HUES48 (cell line): ENCODE data around the gene DCUN1D1.

Source experiments
- H3K27ac ChIP-seq: one replicate; pipeline ENCODE4 v1.7.0; 2013; ENCODE audit warnings: low read depth, low read length, inconsistent platforms
- H3K27me3 ChIP-seq: 2 replicates; pipeline ENCODE4 v1.6.1; 2013; ENCODE audit warnings: mild to moderate bottlenecking, low read length; ENCODE audit not compliant: control insufficient read depth, insufficient read depth
- H3K36me3 ChIP-seq: 2 replicates; pipeline ENCODE4 v1.6.1; 2013; ENCODE audit warnings: low read length; ENCODE audit not compliant: control insufficient read depth, insufficient read depth
- H3K4me1 ChIP-seq: 2 replicates; pipeline ENCODE4 v1.6.1; 2013; ENCODE audit warnings: mild to moderate bottlenecking, low read length; ENCODE audit not compliant: control insufficient read depth, insufficient read depth
- H3K4me3 ChIP-seq: 2 replicates; pipeline ENCODE4 v1.5.1; 2013; ENCODE audit warnings: mild to moderate bottlenecking, low read depth, low read length
- H3K9ac ChIP-seq: 2 replicates; pipeline ENCODE4 v1.6.1; 2013; ENCODE audit warnings: mild to moderate bottlenecking, low read depth, low read length, moderate library complexity
- H3K9me3 ChIP-seq: 2 replicates; pipeline ENCODE4 v1.6.1; 2013; ENCODE audit warnings: low read length; ENCODE audit not compliant: control insufficient read depth, insufficient read depth

Gene DCUN1D1

GRCh38 chr3:182936239-182936917, 44.0 kb downstream of the DCUN1D1 start:
- Histone ChIP-seq H3K4me3 (no peak overlapping the region), H3K4me1 (peaks cover 12% of the 10 kb centered on the region), H3K9me3 (no peaks in the 10 kb centered on the region), H3K27ac (no peak overlapping the region), H3K27me3 (no peaks in the 10 kb centered on the region), H3K9ac (no peak overlapping the region), H3K36me3 (peaks cover 5% of the 10 kb centered on the region; the same call in 1 of the 2 replicates)

- Histone ChIP-seq H3K27me3 (no peaks in the 10 kb centered on the region), H3K4me1 (peaks cover 12% of the 10 kb centered on the region), H3K9me3 (no peaks in the 10 kb centered on the region), H3K36me3 (peaks cover 5% of the 10 kb centered on the region; the same call in 1 of the 2 replicates), H3K4me3 (no peak overlapping the region), H3K9ac (no peak overlapping the region), H3K27ac (no peak overlapping the region)
Measured at GRCh38 chr3:182935803-182936202, 44.5 kb downstream of the DCUN1D1 start.

GRCh38 chr3:182925944-182926337, 54.4 kb downstream of the DCUN1D1 start:
- no peak overlapping the region for H3K9ac ChIP-seq

GRCh38 chr3:182925330-182925943, 54.9 kb downstream of the DCUN1D1 start:
- Histone ChIP-seq H3K27ac (no peak overlapping the region), H3K9ac (no peak overlapping the region), H3K4me1 (peaks cover 13% of the 10 kb centered on the region), H3K9me3 (no peaks in the 10 kb centered on the region), H3K4me3 (no peak overlapping the region), H3K36me3 (no peaks in the 10 kb centered on the region), H3K27me3 (no peaks in the 10 kb centered on the region)

More at GRCh38 chr3:182925944-182926337, 54.4 kb downstream of the DCUN1D1 start:
- Histone ChIP-seq H3K9me3 (no peaks in the 10 kb centered on the region), H3K36me3 (no peaks in the 10 kb centered on the region), H3K27me3 (no peaks in the 10 kb centered on the region), H3K4me1 (peaks cover 8% of the 10 kb centered on the region), H3K4me3 (no peak overlapping the region), H3K27ac (no peak overlapping the region)

GRCh38 chr3:182921665-182922355, 58.5 kb downstream of the DCUN1D1 start:
- Histone ChIP-seq H3K9me3 (no peaks in the 10 kb centered on the region), H3K4me1 (peaks cover 22% of the 10 kb centered on the region), H3K27ac (no peak overlapping the region), H3K4me3 (no peak overlapping the region), H3K36me3 (no peaks in the 10 kb centered on the region), H3K27me3 (no peaks in the 10 kb centered on the region), H3K9ac (no peak overlapping the region)

- Histone ChIP-seq H3K36me3 (no peaks in the 10 kb centered on the region), H3K9ac (no peak overlapping the region), H3K27ac (peak overlapping the region; percentile 61), H3K4me3 (no peak overlapping the region), H3K4me1 (peaks cover 22% of the 10 kb centered on the region), H3K27me3 (no peaks in the 10 kb centered on the region), H3K9me3 (no peaks in the 10 kb centered on the region)
Measured at GRCh38 chr3:182920515-182921084, 59.7 kb downstream of the DCUN1D1 start.

- no peak overlapping the region for H3K4me3 ChIP-seq
- H3K27ac ChIP-seq = peak overlapping the region; percentile 61
- H3K27me3 ChIP-seq = no peaks in the 10 kb centered on the region
- H3K9me3 ChIP-seq = no peaks in the 10 kb centered on the region
- H3K4me1 ChIP-seq = peaks cover 22% of the 10 kb centered on the region
- H3K9ac ChIP-seq = no peak overlapping the region
- H3K36me3 ChIP-seq = no peaks in the 10 kb centered on the region
Measured at GRCh38 chr3:182919866-182920357, 60.4 kb downstream of the DCUN1D1 start.

- Histone ChIP-seq H3K4me1 (peaks cover 19% of the 10 kb centered on the region), H3K9ac (no peak overlapping the region), H3K4me3 (no peak overlapping the region), H3K27me3 (no peaks in the 10 kb centered on the region), H3K27ac (no peak overlapping the region), H3K36me3 (no peaks in the 10 kb centered on the region), H3K9me3 (no peaks in the 10 kb centered on the region)
Measured at GRCh38 chr3:182917134-182917533, 63.2 kb downstream of the DCUN1D1 start.

GRCh38 chr3:182914341-182914740, 66.0 kb downstream of the DCUN1D1 start:
- Histone ChIP-seq H3K9me3 (no peaks in the 10 kb centered on the region), H3K27me3 (no peaks in the 10 kb centered on the region), H3K9ac (no peak overlapping the region), H3K4me1 (peaks cover 2% of the 10 kb centered on the region; the same call in 1 of the 2 replicates), H3K27ac (no peak overlapping the region), H3K4me3 (no peak overlapping the region), H3K36me3 (no peaks in the 10 kb centered on the region)

GRCh38 chr3:182913889-182914288, 66.4 kb downstream of the DCUN1D1 start:
- Histone ChIP-seq H3K9ac (no peak overlapping the region), H3K9me3 (no peaks in the 10 kb centered on the region), H3K27me3 (no peaks in the 10 kb centered on the region), H3K27ac (no peak overlapping the region), H3K4me3 (no peak overlapping the region), H3K36me3 (no peaks in the 10 kb centered on the region), H3K4me1 (peaks cover 2% of the 10 kb centered on the region; the same call in 1 of the 2 replicates)
